ENCODE data around the gene GPBP1. TPM values are rescaled to one million over a fixed set of nuclear protein-coding genes. Genes with fewer than 3 reads are reported as not detected.
"Not testable (repeated sequence)": the region's sequence is repeated elsewhere in the genome, so short reads cannot be mapped to it uniquely, and the experiment has no call there.

The GPBP1 gene
- total and polyA plus RNA-seq, 2 donors (not counting 3 experiments of a cell fraction or from before 2014, with no cell fraction given): 11.7 to 57.4 TPM

GRCh38 chr5:57165171-57165570 is 8.7 kb upstream of the GPBP1 start:
- FAIRE-seq: not testable (repeated sequence)
- intact Hi-C loops (cut with micrococcal nuclease): loop anchor here (10.0 kb wide), 1 partner anchor 840 kb away; no protein-coding TSS in a partner anchor

DNA sequence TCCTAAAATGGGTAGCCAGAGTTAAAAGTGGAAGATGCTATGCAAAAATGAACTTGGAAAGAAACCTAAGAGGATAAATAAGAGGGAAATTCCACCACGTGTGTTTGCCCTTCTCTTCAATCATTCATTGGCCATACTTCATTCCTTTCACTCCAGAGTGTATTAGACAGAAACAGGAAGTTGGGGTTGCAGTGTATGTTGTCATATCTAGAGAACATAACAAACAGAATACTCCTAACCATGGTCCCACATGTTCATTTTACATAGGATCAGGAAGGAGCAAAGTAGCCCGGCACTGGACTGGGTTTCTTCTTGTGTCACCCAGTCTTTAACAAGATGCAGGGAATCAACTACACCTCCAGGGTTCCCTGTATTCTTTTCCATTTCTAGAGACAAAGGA is 7.6 kb upstream of the GPBP1 start:
- no peak for TF ChIP-seq JUN (IDR thresholded peaks at IDR 0.05; ENCODE audit: borderline replicate concordance, insufficient read depth, insufficient read length, low read depth)
- no peak for TF ChIP-seq POLR2AphosphoS5 (IDR thresholded peaks at IDR 0.05; ENCODE audit: insufficient read depth, low read depth, low read length)
- TF ChIP-seq, protein P1, sequence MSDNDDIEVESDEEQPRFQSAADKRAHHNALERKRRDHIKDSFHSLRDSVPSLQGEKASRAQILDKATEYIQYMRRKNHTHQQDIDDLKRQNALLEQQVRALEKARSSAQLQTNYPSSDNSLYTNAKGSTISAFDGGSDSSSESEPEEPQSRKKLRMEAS (IDR thresholded peaks at IDR 0.05; ENCODE audit: insufficient read depth, insufficient read length): no peak
- no peak for TF ChIP-seq GATA2 (IDR thresholded peaks at IDR 0.05; ENCODE audit: insufficient read depth, insufficient read length, low read depth, low read length)
- TF ChIP-seq FOS (IDR thresholded peaks at IDR 0.05; ENCODE audit: borderline replicate concordance, insufficient read depth, low read length): no peak
- TF ChIP-seq EZH2 (IDR thresholded peaks at IDR 0.05; ENCODE audit: borderline replicate concordance, low read depth, low read length, severe bottlenecking): no peak
- TF ChIP-seq, protein P2, sequence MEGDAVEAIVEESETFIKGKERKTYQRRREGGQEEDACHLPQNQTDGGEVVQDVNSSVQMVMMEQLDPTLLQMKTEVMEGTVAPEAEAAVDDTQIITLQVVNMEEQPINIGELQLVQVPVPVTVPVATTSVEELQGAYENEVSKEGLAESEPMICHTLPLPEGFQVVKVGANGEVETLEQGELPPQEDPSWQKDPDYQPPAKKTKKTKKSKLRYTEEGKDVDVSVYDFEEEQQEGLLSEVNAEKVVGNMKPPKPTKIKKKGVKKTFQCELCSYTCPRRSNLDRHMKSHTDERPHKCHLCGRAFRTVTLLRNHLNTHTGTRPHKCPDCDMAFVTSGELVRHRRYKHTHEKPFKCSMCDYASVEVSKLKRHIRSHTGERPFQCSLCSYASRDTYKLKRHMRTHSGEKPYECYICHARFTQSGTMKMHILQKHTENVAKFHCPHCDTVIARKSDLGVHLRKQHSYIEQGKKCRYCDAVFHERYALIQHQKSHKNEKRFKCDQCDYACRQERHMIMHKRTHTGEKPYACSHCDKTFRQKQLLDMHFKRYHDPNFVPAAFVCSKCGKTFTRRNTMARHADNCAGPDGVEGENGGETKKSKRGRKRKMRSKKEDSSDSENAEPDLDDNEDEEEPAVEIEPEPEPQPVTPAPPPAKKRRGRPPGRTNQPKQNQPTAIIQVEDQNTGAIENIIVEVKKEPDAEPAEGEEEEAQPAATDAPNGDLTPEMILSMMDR (IDR thresholded peaks at IDR 0.05; ENCODE audit: extremely low read depth in 1 of 2, insufficient read depth in 1 of 2, low read depth in 1 of 2, low read length in 2 of 2): no peak
- TF ChIP-seq POLR2A (IDR thresholded peaks at IDR 0.05; ENCODE audit: low read depth, low read length): no peak
- TF ChIP-seq MYC (IDR thresholded peaks at IDR 0.05; ENCODE audit: low read depth, low read length): no peak
- Histone ChIP-seq H2AFZ (ENCODE audit: low read depth, low read length) (no peak overlapping the region), H3K27me3 (ENCODE audit: control insufficient read depth in 2 of 2, insufficient read depth in 2 of 2, low read length in 2 of 2) (peaks cover 0 to under 1% of the 10 kb centered on the region in 2 experiments), H3K36me3 (ENCODE audit: control insufficient read depth in 2 of 2, extremely low read depth in 1 of 2, insufficient read depth in 2 of 2, low read length in 2 of 2) (no peaks in the 10 kb centered on the region), H3K9me3 (replicated peaks; ENCODE audit: control insufficient read depth, insufficient read depth, low read length) (no peaks in the 10 kb centered on the region), H3K4me3 (replicated peaks in 1 of 3; ENCODE audit: insufficient read depth in 1 of 3, low read depth in 1 of 3, low read length in 3 of 3) (no peak overlapping the region), H3K27ac (ENCODE audit: insufficient read depth, low read depth, low read length) (no peak overlapping the region), H3K9me1 (replicated peaks; ENCODE audit: control insufficient read depth, extremely low read depth, insufficient read depth, low read length) (no peaks in the 10 kb centered on the region), H3K4me2 (ENCODE audit: insufficient read depth, low read length) (no peak overlapping the region), H3K9ac (replicated peaks; ENCODE audit: extremely low read depth, insufficient read depth, low read length) (no peak overlapping the region), H4K20me1 (replicated peaks; ENCODE audit: control insufficient read depth, extremely low read depth, insufficient read depth, low read length) (no peaks in the 10 kb centered on the region), H3K4me1 (ENCODE audit: control insufficient read depth, extremely low read depth, insufficient read depth, low read length) (no peaks in the 10 kb centered on the region), H3K79me2 (ENCODE audit: control insufficient read depth, insufficient read depth, low read length) (no peaks in the 10 kb centered on the region)
- intact Hi-C loops (cut with micrococcal nuclease) (loop anchor here (10.0 kb wide), 1 partner anchor 839 kb away; no protein-coding TSS in a partner anchor), dilution Hi-C loops (cut with MboI; ENCODE audit: extremely low pct_ligation_motif_present, low sequenced_read_pairs) (no loop called here)
- ChIA-PET POLR2A (no interaction called here), CTCF (interaction anchor here (1.2 kb wide), 1 partner anchor 28 kb away, joined by 3 read pairs; no protein-coding TSS in a partner anchor)
- no peak for FAIRE-seq
- no TSS peak for BruUV-seq (replicated peaks)
- DNase-seq (ENCODE audit: low read depth, low spot score): no peak

More at GRCh38 chr5:57165171-57165570, 8.7 kb upstream of the GPBP1 start:
- H3K4me2 ChIP-seq (ENCODE audit: insufficient read depth, low read length); H3K27me3 ChIP-seq (ENCODE audit: control insufficient read depth in 2 of 2, insufficient read depth in 2 of 2, low read length in 2 of 2); H3K4me3 ChIP-seq (replicated peaks in 1 of 3; ENCODE audit: insufficient read depth in 1 of 3, low read depth in 1 of 3, low read length in 3 of 3); H3K9me3 ChIP-seq (replicated peaks; ENCODE audit: control insufficient read depth, insufficient read depth, low read length); H4K20me1 ChIP-seq (replicated peaks; ENCODE audit: control insufficient read depth, extremely low read depth, insufficient read depth, low read length); DNase-seq (ENCODE audit: low read depth, low spot score); H3K4me1 ChIP-seq (ENCODE audit: control insufficient read depth, extremely low read depth, insufficient read depth, low read length); H3K27ac ChIP-seq (ENCODE audit: insufficient read depth, low read depth, low read length); BruUV-seq (replicated peaks); H3K9ac ChIP-seq (replicated peaks; ENCODE audit: extremely low read depth, insufficient read depth, low read length); H3K79me2 ChIP-seq (ENCODE audit: control insufficient read depth, insufficient read depth, low read length); H3K9me1 ChIP-seq (replicated peaks; ENCODE audit: control insufficient read depth, extremely low read depth, insufficient read depth, low read length); POLR2A ChIA-PET; H3K36me3 ChIP-seq (ENCODE audit: control insufficient read depth in 2 of 2, extremely low read depth in 1 of 2, insufficient read depth in 2 of 2, low read length in 2 of 2); dilution Hi-C loops (cut with MboI; ENCODE audit: extremely low pct_ligation_motif_present, low sequenced_read_pairs); H2AFZ ChIP-seq (ENCODE audit: low read depth, low read length): not testable (repeated sequence)
- CTCF ChIA-PET: interaction anchor here (1.2 kb wide), 1 partner anchor 27 kb away, joined by 3 read pairs; no protein-coding TSS in a partner anchor
